Measurements from ENCODE around the gene ASH1L. TPM values are rescaled to one million over a fixed set of nuclear protein-coding genes. Genes with fewer than 3 reads are reported as not detected.

Gene ASH1L
- total and polyA plus RNA-seq, 9 of the 15 experiments (the other 6 are each of a cell fraction or from before 2014, with no cell fraction given) = 2.0 to 23.3 (median 14.6) TPM

DNA sequence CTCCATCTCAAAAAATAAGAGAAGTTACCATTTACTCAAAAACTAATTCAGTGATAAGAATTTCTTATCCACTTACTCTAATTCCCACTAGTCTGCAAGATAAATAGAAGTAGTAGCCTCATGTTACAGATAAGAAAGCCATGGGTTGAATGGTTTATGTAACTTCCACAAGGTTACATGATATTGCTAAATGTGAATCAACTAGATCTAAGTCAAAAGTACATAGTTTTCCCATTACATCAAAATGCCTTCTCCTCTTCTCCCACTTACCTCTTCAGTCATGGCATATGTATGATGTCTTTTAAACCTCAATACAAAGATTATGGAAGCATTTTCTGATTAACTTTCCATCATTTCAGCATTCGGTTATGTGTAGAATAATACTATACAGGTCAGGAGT lies 108.5 kb downstream of the ASH1L start (continued):
- TF ChIP-seq, protein P1, sequence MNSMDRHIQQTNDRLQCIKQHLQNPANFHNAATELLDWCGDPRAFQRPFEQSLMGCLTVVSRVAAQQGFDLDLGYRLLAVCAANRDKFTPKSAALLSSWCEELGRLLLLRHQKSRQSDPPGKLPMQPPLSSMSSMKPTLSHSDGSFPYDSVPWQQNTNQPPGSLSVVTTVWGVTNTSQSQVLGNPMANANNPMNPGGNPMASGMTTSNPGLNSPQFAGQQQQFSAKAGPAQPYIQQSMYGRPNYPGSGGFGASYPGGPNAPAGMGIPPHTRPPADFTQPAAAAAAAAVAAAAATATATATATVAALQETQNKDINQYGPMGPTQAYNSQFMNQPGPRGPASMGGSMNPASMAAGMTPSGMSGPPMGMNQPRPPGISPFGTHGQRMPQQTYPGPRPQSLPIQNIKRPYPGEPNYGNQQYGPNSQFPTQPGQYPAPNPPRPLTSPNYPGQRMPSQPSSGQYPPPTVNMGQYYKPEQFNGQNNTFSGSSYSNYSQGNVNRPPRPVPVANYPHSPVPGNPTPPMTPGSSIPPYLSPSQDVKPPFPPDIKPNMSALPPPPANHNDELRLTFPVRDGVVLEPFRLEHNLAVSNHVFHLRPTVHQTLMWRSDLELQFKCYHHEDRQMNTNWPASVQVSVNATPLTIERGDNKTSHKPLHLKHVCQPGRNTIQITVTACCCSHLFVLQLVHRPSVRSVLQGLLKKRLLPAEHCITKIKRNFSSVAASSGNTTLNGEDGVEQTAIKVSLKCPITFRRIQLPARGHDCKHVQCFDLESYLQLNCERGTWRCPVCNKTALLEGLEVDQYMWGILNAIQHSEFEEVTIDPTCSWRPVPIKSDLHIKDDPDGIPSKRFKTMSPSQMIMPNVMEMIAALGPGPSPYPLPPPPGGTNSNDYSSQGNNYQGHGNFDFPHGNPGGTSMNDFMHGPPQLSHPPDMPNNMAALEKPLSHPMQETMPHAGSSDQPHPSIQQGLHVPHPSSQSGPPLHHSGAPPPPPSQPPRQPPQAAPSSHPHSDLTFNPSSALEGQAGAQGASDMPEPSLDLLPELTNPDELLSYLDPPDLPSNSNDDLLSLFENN (IDR thresholded peaks at IDR 0.05; ENCODE audit: low read depth in 2 of 2, low read length in 2 of 2) = no peak
- TF ChIP-seq SNIP1 (IDR thresholded peaks at IDR 0.05; ENCODE audit: low read depth) (no peak), MTA3 (IDR thresholded peaks at IDR 0.05; ENCODE audit: borderline replicate concordance) (no peak), KDM4B (IDR thresholded peaks at IDR 0.05; ENCODE audit: borderline replicate concordance in 2 of 2, low read depth in 1 of 2) (no peak), MEF2D (tag; conservative IDR thresholded peaks at IDR 0.05; ENCODE audit: low read depth) (no peak), ZNF445 (CRISPR knock-in tag; IDR thresholded peaks at IDR 0.05; ENCODE audit: low read depth) (no peak), TAF9B (IDR thresholded peaks at IDR 0.05; ENCODE audit: partially characterized antibody) (no peak), ZNF12 (CRISPR knock-in tag; IDR thresholded peaks at IDR 0.05) (no peak), HIVEP1 (CRISPR knock-in tag; IDR thresholded peaks at IDR 0.05) (no peak), HDAC2 (IDR thresholded peaks at IDR 0.05) (no peak), KDM5B (IDR thresholded peaks at IDR 0.05; ENCODE audit: insufficient replicate concordance, low read depth, low read length) (no peak), RERE (CRISPR knock-in tag; IDR thresholded peaks at IDR 0.05; ENCODE audit: borderline replicate concordance) (no peak)
